A673 (cell line): ENCODE data around the gene RGS2. TPM values are rescaled to one million over a fixed set of nuclear protein-coding genes. Genes with fewer than 3 reads are reported as not detected.

ENCODE experiments used
- BruUV-seq: library from RNA; stranded (reverse); fragments of 400-500 nt; replicated peaks from 2 replicates; lab custom pipeline; 2021; lab: Mats Ljungman, UMichigan
- CTCF ChIA-PET: fragments of 300-600 bp; sonication (Branson Sonifier 250); formaldehyde crosslinking; loops from one replicate; lab custom pipeline; 2022; ENCODE audit warnings: antibody characterized with exemption; lab: Charles Lee
- POLR2A ChIA-PET: fragments of 300-600 bp; sonication (Branson Sonifier 250); formaldehyde crosslinking; loops from one replicate; lab custom pipeline; 2022; ENCODE audit warnings: antibody characterized with exemption; ENCODE audit not compliant: low non-redundant PET; lab: Charles Lee
- DNase-seq: peaks from one replicate; pipeline ENCODE4 v3.0.0-alpha.2; 2015; ENCODE audit warnings: low spot score
- H3K27ac ChIP-seq: fragments of 200-600 bp; sonication (generic); 2 replicates; pipeline ENCODE4 v1.5.1; 2016; ENCODE audit warnings: mixed run types, low read depth, mild to moderate bottlenecking, mixed read lengths, antibody characterized with exemption, low read length; ENCODE audit not compliant: poor library complexity, severe bottlenecking
- H3K27me3 ChIP-seq: fragments of 200-600 bp; sonication (generic); replicated peaks from 2 replicates; pipeline ENCODE4 v1.6.1; 2017; ENCODE audit warnings: mixed run types, low read depth, mild to moderate bottlenecking, mixed read lengths, antibody characterized with exemption, low read length; ENCODE audit not compliant: insufficient read depth, poor library complexity
- H3K36me3 ChIP-seq: fragments of 200-600 bp; sonication (generic); 2 replicates; pipeline ENCODE4 v1.6.1; 2016; ENCODE audit warnings: mixed run types, mild to moderate bottlenecking, mixed read lengths, antibody characterized with exemption, low read length; ENCODE audit not compliant: insufficient read depth, poor library complexity, severe bottlenecking
- H3K4me1 ChIP-seq: fragments of 200-600 bp; sonication (generic); 2 replicates; pipeline ENCODE4 v1.6.1; 2017; ENCODE audit warnings: mixed run types, mild to moderate bottlenecking, mixed read lengths, antibody characterized with exemption, low read length; ENCODE audit not compliant: insufficient read depth, poor library complexity, severe bottlenecking
- H3K4me3 ChIP-seq: fragments of 200-600 bp; sonication (generic); 2 replicates; pipeline ENCODE4 v1.5.1; 2016; ENCODE audit warnings: low read depth, mixed run types, mild to moderate bottlenecking, mixed read lengths, low read length; ENCODE audit not compliant: poor library complexity, severe bottlenecking
- H3K9me3 ChIP-seq: fragments of 200-600 bp; sonication (generic); 2 replicates; pipeline ENCODE4 v1.6.1; 2016; ENCODE audit warnings: mixed run types, low read depth, mild to moderate bottlenecking, mixed read lengths, antibody characterized with exemption, low read length; ENCODE audit not compliant: poor library complexity, severe bottlenecking
- EZH2 ChIP-seq: fragments of 200-600 bp; sonication (generic); IDR thresholded peaks from 2 replicates; pipeline ENCODE4 v1.6.1; 2017; ENCODE audit warnings: borderline replicate concordance, low read depth, mild to moderate bottlenecking, mixed read lengths, antibody characterized with exemption, low read length; ENCODE audit not compliant: poor library complexity, severe bottlenecking
- intact Hi-C: fragments of 100-400 bp; cut with micrococcal nuclease; formaldehyde crosslinking; loops from one replicate; pipeline ENCODE4 v1.10.0; 2022; ENCODE audit not compliant: unreplicated experiment
- total RNA-seq: library from RNA; stranded (reverse); gene quantifications from 2 replicates; pipeline ENCODE4 v1.2.3, GENCODE V29; 2021
- TF ChIP-seq, protein P1 (sequence below): fragments of 300-800, 200-600 bp; sonication (generic); conservative IDR thresholded peaks from 2 replicates; pipeline ENCODE4 v1.5.1; 2017; ENCODE audit warnings: low read depth, mild to moderate bottlenecking, antibody characterized with exemption, low read length, moderate library complexity, mixed read lengths

RGS2 gene
- total RNA-seq, 1 experiment from 2014 or later, result 24.7 TPM

DNA sequence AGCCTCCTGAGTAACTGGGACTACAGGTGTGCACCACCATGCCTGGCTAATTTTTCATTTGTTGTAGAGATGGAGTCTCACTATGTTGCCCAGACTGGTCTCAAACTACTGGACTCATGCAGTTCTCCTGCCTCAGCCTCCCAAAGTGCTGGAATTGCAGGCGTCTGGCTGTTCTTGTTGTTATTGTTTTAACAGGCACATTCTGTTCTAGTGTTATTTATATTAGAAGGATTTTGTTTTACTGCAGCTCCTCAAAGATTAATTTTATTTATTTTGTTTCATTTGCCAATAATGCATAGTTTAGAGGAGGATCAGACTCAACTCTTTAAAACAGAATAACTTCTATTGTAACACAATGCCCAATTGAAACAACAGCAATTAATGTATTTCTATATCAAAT is 35.5 kb downstream of the RGS2 start:
- Histone ChIP-seq H3K27ac (no peak overlapping the region), H3K4me1 (peaks cover 17% of the 10 kb centered on the region), H3K4me3 (no peak overlapping the region), H3K27me3 (no peaks in the 10 kb centered on the region), H3K36me3 (no peaks in the 10 kb centered on the region), H3K9me3 (no peaks in the 10 kb centered on the region)
- ChIA-PET POLR2A (interaction anchor here (0.6 kb wide), 1 partner anchor 294 kb away, joined by 15 read pairs; no protein-coding TSS in a partner anchor), CTCF (no interaction called here)
- DNase-seq, result no peak
- TF ChIP-seq, protein P1, sequence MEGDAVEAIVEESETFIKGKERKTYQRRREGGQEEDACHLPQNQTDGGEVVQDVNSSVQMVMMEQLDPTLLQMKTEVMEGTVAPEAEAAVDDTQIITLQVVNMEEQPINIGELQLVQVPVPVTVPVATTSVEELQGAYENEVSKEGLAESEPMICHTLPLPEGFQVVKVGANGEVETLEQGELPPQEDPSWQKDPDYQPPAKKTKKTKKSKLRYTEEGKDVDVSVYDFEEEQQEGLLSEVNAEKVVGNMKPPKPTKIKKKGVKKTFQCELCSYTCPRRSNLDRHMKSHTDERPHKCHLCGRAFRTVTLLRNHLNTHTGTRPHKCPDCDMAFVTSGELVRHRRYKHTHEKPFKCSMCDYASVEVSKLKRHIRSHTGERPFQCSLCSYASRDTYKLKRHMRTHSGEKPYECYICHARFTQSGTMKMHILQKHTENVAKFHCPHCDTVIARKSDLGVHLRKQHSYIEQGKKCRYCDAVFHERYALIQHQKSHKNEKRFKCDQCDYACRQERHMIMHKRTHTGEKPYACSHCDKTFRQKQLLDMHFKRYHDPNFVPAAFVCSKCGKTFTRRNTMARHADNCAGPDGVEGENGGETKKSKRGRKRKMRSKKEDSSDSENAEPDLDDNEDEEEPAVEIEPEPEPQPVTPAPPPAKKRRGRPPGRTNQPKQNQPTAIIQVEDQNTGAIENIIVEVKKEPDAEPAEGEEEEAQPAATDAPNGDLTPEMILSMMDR, result no peak
- no peak for TF ChIP-seq EZH2
- intact Hi-C loops, result no loop called here
- BruUV-seq, result no TSS peak

DNA sequence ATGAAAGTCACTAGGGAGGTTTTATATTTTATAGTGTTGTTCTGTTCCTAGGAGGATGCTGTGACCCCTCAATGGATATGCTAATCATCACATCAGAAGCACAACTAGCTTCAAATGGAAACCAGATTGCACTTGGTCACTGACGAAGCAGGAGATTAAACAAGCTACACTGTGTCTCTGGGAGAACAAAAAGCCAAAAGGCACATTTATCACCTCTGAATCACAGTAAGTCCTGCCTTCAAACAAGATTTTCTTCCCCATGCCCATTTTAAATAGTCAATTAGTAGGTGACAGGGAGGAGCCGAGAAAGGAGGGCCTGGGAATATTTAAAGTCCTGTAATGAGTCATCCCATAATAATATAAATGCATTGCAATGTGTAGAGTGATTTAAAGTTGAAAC is 38.1 kb downstream of the RGS2 start:
- H3K36me3 ChIP-seq, result no peaks in the 10 kb centered on the region
- H3K27ac ChIP-seq, result no peak overlapping the region
- H3K9me3 ChIP-seq, result no peaks in the 10 kb centered on the region
- intact Hi-C loops, result no loop called here
- POLR2A ChIA-PET, result no interaction called here
- H3K27me3 ChIP-seq, result no peaks in the 10 kb centered on the region
- H3K4me1 ChIP-seq, result peaks cover 36% of the 10 kb centered on the region
- CTCF ChIA-PET, result no interaction called here
- DNase-seq, result peak; percentile 23
- no peak for TF ChIP-seq EZH2
- TF ChIP-seq, protein P1, result no peak
- H3K4me3 ChIP-seq, result no peak overlapping the region
- BruUV-seq, result no TSS peak

DNA sequence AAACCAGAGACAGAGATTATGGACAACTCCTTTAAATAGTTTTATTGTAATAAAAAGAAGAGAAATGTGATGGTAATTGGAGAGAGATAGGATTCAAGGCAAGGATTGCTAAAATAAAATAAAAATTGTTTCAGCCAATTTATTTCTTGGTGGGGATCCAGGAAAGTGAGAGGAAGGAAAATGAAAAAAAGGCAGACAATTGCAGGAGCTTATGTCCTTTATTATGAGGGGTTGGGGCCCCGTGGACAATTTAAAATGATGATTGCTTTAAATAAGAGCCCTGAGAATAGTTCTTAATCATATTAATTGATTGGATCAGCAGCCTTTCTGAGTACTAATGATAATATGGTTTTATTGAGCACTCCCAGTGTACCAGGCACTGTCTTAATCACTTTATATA is 40.2 kb downstream of the RGS2 start:
- no peaks in the 10 kb centered on the region for H3K9me3 ChIP-seq
- H3K27me3 ChIP-seq, result no peaks in the 10 kb centered on the region
- peaks cover 43% of the 10 kb centered on the region for H3K4me1 ChIP-seq
- no peak overlapping the region for H3K27ac ChIP-seq
- no peak for TF ChIP-seq EZH2
- TF ChIP-seq, protein P1, result no peak
- no TSS peak for BruUV-seq
- intact Hi-C loops, result no loop called here
- ChIA-PET POLR2A (no interaction called here), CTCF (no interaction called here)
- H3K36me3 ChIP-seq, result no peaks in the 10 kb centered on the region
- H3K4me3 ChIP-seq, result no peak overlapping the region
- peak; percentile 23 for DNase-seq
